ENCODE results near the gene EPYC.

Gene EPYC

GRCh38 chr12:91004872-91005271 is at the start of gene EPYC:
TSS of gene EPYC (minus strand) at chr12:91004972. CDS start at chr12:91002565, 2,407 bp downstream.
- Histone ChIP-seq H3K4me3 (ENCODE audit: low read length) (no peak within 1 kb of the TSS), H3K27me3 (replicated peaks; ENCODE audit: control insufficient read depth, insufficient read depth, low read length) (no peaks in the 10 kb centered on the region), H3K4me1 (ENCODE audit: control insufficient read depth, insufficient read depth, low read length) (no peaks in the 10 kb centered on the region), H3K36me3 (ENCODE audit: control insufficient read depth, insufficient read depth, low read length, severe bottlenecking) (no peaks in the 10 kb centered on the region), H3K9ac (ENCODE audit: low read length) (no peak within 1 kb of the TSS), H3K9me3 (ENCODE audit: control insufficient read depth, low read length) (no peaks in the 10 kb centered on the region)
- DNase-seq (ENCODE audit: low read depth), result no peak

- no peaks in the 10 kb centered on the region for H3K36me3 ChIP-seq (ENCODE audit: control insufficient read depth, insufficient read depth, low read length, severe bottlenecking)
- H3K9me3 ChIP-seq (ENCODE audit: control insufficient read depth, low read length), result no peaks in the 10 kb centered on the region
- H3K4me3 ChIP-seq (ENCODE audit: low read length), result no peak overlapping the region
- H3K27me3 ChIP-seq (replicated peaks; ENCODE audit: control insufficient read depth, insufficient read depth, low read length), result no peaks in the 10 kb centered on the region
- DNase-seq (ENCODE audit: low read depth), result peak; percentile 89
- peaks cover 12% of the 10 kb centered on the region for H3K4me1 ChIP-seq (ENCODE audit: control insufficient read depth, insufficient read depth, low read length)
- H3K9ac ChIP-seq (ENCODE audit: low read length), result no peak overlapping the region
Measured at GRCh38 chr12:91053951-91054715, 49.4 kb upstream of the EPYC start.

GRCh38 chr12:91052026-91052425 is 47.3 kb upstream of the EPYC start:
- Histone ChIP-seq H3K27me3 (replicated peaks; ENCODE audit: control insufficient read depth, insufficient read depth, low read length) (no peaks in the 10 kb centered on the region), H3K36me3 (ENCODE audit: control insufficient read depth, insufficient read depth, low read length, severe bottlenecking) (no peaks in the 10 kb centered on the region), H3K4me3 (ENCODE audit: low read length) (no peak overlapping the region), H3K9ac (ENCODE audit: low read length) (no peak overlapping the region), H3K9me3 (ENCODE audit: control insufficient read depth, low read length) (no peaks in the 10 kb centered on the region), H3K4me1 (ENCODE audit: control insufficient read depth, insufficient read depth, low read length) (peaks cover 12% of the 10 kb centered on the region)
- DNase-seq (ENCODE audit: low read depth), result no peak

GRCh38 chr12:91044586-91044985 is 39.8 kb upstream of the EPYC start:
- DNase-seq (ENCODE audit: low read depth), result no peak
- peaks cover 13% of the 10 kb centered on the region for H3K4me1 ChIP-seq (ENCODE audit: control insufficient read depth, insufficient read depth, low read length)
- no peaks in the 10 kb centered on the region for H3K36me3 ChIP-seq (ENCODE audit: control insufficient read depth, insufficient read depth, low read length, severe bottlenecking)
- no peaks in the 10 kb centered on the region for H3K27me3 ChIP-seq (replicated peaks; ENCODE audit: control insufficient read depth, insufficient read depth, low read length)
- H3K4me3 ChIP-seq (ENCODE audit: low read length), result no peak overlapping the region
- no peaks in the 10 kb centered on the region for H3K9me3 ChIP-seq (ENCODE audit: control insufficient read depth, low read length)
- no peak overlapping the region for H3K9ac ChIP-seq (ENCODE audit: low read length)

- H3K9me3 ChIP-seq (ENCODE audit: control insufficient read depth, low read length), result no peaks in the 10 kb centered on the region
- no peaks in the 10 kb centered on the region for H3K27me3 ChIP-seq (replicated peaks; ENCODE audit: control insufficient read depth, insufficient read depth, low read length)
- peaks cover 13% of the 10 kb centered on the region for H3K4me1 ChIP-seq (ENCODE audit: control insufficient read depth, insufficient read depth, low read length)
- DNase-seq (ENCODE audit: low read depth), result no peak
- no peak overlapping the region for H3K9ac ChIP-seq (ENCODE audit: low read length)
- H3K36me3 ChIP-seq (ENCODE audit: control insufficient read depth, insufficient read depth, low read length, severe bottlenecking), result no peaks in the 10 kb centered on the region
- no peak overlapping the region for H3K4me3 ChIP-seq (ENCODE audit: low read length)
Measured at GRCh38 chr12:91043408-91043807, 38.6 kb upstream of the EPYC start.

GRCh38 chr12:91040096-91040755 is 35.5 kb upstream of the EPYC start:
- Histone ChIP-seq H3K9ac (ENCODE audit: low read length) (no peak overlapping the region), H3K4me3 (ENCODE audit: low read length) (peak overlapping the region; percentile 39), H3K4me1 (ENCODE audit: control insufficient read depth, insufficient read depth, low read length) (peaks cover 27% of the 10 kb centered on the region), H3K9me3 (ENCODE audit: control insufficient read depth, low read length) (no peaks in the 10 kb centered on the region), H3K36me3 (ENCODE audit: control insufficient read depth, insufficient read depth, low read length, severe bottlenecking) (no peaks in the 10 kb centered on the region), H3K27me3 (replicated peaks; ENCODE audit: control insufficient read depth, insufficient read depth, low read length) (no peaks in the 10 kb centered on the region)
- DNase-seq (ENCODE audit: low read depth), result peak; percentile 79

GRCh38 chr12:91037276-91037675 is 32.5 kb upstream of the EPYC start:
- H3K36me3 ChIP-seq (ENCODE audit: control insufficient read depth, insufficient read depth, low read length, severe bottlenecking), result no peaks in the 10 kb centered on the region
- peak; percentile 88 for DNase-seq (ENCODE audit: low read depth)
- no peak overlapping the region for H3K9ac ChIP-seq (ENCODE audit: low read length)
- H3K27me3 ChIP-seq (replicated peaks; ENCODE audit: control insufficient read depth, insufficient read depth, low read length), result no peaks in the 10 kb centered on the region
- peak overlapping the region; percentile 8 for H3K4me3 ChIP-seq (ENCODE audit: low read length)
- peaks cover 27% of the 10 kb centered on the region for H3K4me1 ChIP-seq (ENCODE audit: control insufficient read depth, insufficient read depth, low read length)
- no peaks in the 10 kb centered on the region for H3K9me3 ChIP-seq (ENCODE audit: control insufficient read depth, low read length)

GRCh38 chr12:91033251-91033650 is 28.5 kb upstream of the EPYC start:
- H3K9me3 ChIP-seq (ENCODE audit: control insufficient read depth, low read length), result no peaks in the 10 kb centered on the region
- peaks cover 23% of the 10 kb centered on the region for H3K4me1 ChIP-seq (ENCODE audit: control insufficient read depth, insufficient read depth, low read length)
- no peak for DNase-seq (ENCODE audit: low read depth)
- no peaks in the 10 kb centered on the region for H3K36me3 ChIP-seq (ENCODE audit: control insufficient read depth, insufficient read depth, low read length, severe bottlenecking)
- no peaks in the 10 kb centered on the region for H3K27me3 ChIP-seq (replicated peaks; ENCODE audit: control insufficient read depth, insufficient read depth, low read length)
- H3K9ac ChIP-seq (ENCODE audit: low read length), result no peak overlapping the region
- H3K4me3 ChIP-seq (ENCODE audit: low read length), result no peak overlapping the region

GRCh38 chr12:91023326-91024004 is 18.7 kb upstream of the EPYC start:
- Histone ChIP-seq H3K27me3 (replicated peaks; ENCODE audit: control insufficient read depth, insufficient read depth, low read length) (no peaks in the 10 kb centered on the region), H3K36me3 (ENCODE audit: control insufficient read depth, insufficient read depth, low read length, severe bottlenecking) (no peaks in the 10 kb centered on the region), H3K9ac (ENCODE audit: low read length) (no peak overlapping the region), H3K4me1 (ENCODE audit: control insufficient read depth, insufficient read depth, low read length) (no peaks in the 10 kb centered on the region), H3K4me3 (ENCODE audit: low read length) (no peak overlapping the region), H3K9me3 (ENCODE audit: control insufficient read depth, low read length) (no peaks in the 10 kb centered on the region)
- DNase-seq (ENCODE audit: low read depth), result peak; percentile 75

GRCh38 chr12:91021076-91021475 is 16.3 kb upstream of the EPYC start:
- H3K4me3 ChIP-seq (ENCODE audit: low read length), result no peak overlapping the region
- DNase-seq (ENCODE audit: low read depth), result no peak
- no peaks in the 10 kb centered on the region for H3K9me3 ChIP-seq (ENCODE audit: control insufficient read depth, low read length)

GRCh38 chr12:91019455-91019854 is 14.7 kb upstream of the EPYC start:
- Histone ChIP-seq H3K9ac (ENCODE audit: low read length) (no peak overlapping the region), H3K36me3 (ENCODE audit: control insufficient read depth, insufficient read depth, low read length, severe bottlenecking) (no peaks in the 10 kb centered on the region), H3K9me3 (ENCODE audit: control insufficient read depth, low read length) (no peaks in the 10 kb centered on the region), H3K27me3 (replicated peaks; ENCODE audit: control insufficient read depth, insufficient read depth, low read length) (no peaks in the 10 kb centered on the region), H3K4me1 (ENCODE audit: control insufficient read depth, insufficient read depth, low read length) (peaks cover 12% of the 10 kb centered on the region), H3K4me3 (ENCODE audit: low read length) (no peak overlapping the region)
- DNase-seq (ENCODE audit: low read depth), result no peak

More at GRCh38 chr12:91021076-91021475, 16.3 kb upstream of the EPYC start:
- Histone ChIP-seq H3K4me1 (ENCODE audit: control insufficient read depth, insufficient read depth, low read length) (peaks cover 12% of the 10 kb centered on the region), H3K36me3 (ENCODE audit: control insufficient read depth, insufficient read depth, low read length, severe bottlenecking) (no peaks in the 10 kb centered on the region), H3K27me3 (replicated peaks; ENCODE audit: control insufficient read depth, insufficient read depth, low read length) (no peaks in the 10 kb centered on the region), H3K9ac (ENCODE audit: low read length) (no peak overlapping the region)
